Mesothelial cell of epicardium (in vitro differentiated cells): Measurements from ENCODE around the gene NPEPL1. TPM values are rescaled to one million over a fixed set of nuclear protein-coding genes. Genes with fewer than 3 reads are reported as not detected.

Experiments used
- DNase-seq, 2 experiments: peaks; one replicate each; pipeline ENCODE4 v3.0.0; 2021; ENCODE audit warnings: low spot score in 2 of 2; ENCODE audit not compliant: unreplicated experiment in 2 of 2
- H3K27ac Mint-ChIP-seq: 2 replicates; pipeline ENCODE4 v1.8.0; 2021; ENCODE audit warnings: mixed read lengths
- H3K27me3 Mint-ChIP-seq: 2 replicates; pipeline ENCODE4 v1.8.0; 2021; ENCODE audit warnings: low read depth, mixed read lengths
- H3K36me3 Mint-ChIP-seq: 2 replicates; pipeline ENCODE4 v1.8.0; 2021; ENCODE audit warnings: mixed read lengths
- H3K4me1 Mint-ChIP-seq: 2 replicates; pipeline ENCODE4 v1.8.0; 2021; ENCODE audit warnings: mixed read lengths
- H3K4me3 Mint-ChIP-seq: 2 replicates; pipeline ENCODE4 v1.8.0; 2021; ENCODE audit warnings: mild to moderate bottlenecking, moderate library complexity, mixed read lengths
- H3K9me3 Mint-ChIP-seq: 2 replicates; pipeline ENCODE4 v1.8.0; 2021; ENCODE audit warnings: mixed read lengths
- total RNA-seq: library from RNA; stranded (reverse); gene quantifications from 3 replicates; pipeline ENCODE4 v1.2.1, GENCODE V29; 2021
- TF ChIP-seq, protein P1 (sequence below): fragments of 200-600 bp; sonication (generic); IDR thresholded peaks from one replicate; pipeline ENCODE4 v1.5.0; 2021; ENCODE audit warnings: antibody characterized with exemption; ENCODE audit not compliant: unreplicated experiment

NPEPL1 gene
- total RNA-seq, 1 donor from 2014 or later: 65.8 TPM

GRCh38 chr20:58694241-58695083, 1.9 kb downstream of the NPEPL1 start:
- Mint-ChIP-seq H3K27ac (no peak overlapping the region), H3K9me3 (no peaks in the 10 kb centered on the region), H3K4me3 (no peak overlapping the region), H3K4me1 (peaks cover 20% of the 10 kb centered on the region), H3K27me3 (no peaks in the 10 kb centered on the region), H3K36me3 (peaks cover 8% of the 10 kb centered on the region)
- peak in 1 of 2 experiments; percentile 20 for DNase-seq
- TF ChIP-seq, protein P1, sequence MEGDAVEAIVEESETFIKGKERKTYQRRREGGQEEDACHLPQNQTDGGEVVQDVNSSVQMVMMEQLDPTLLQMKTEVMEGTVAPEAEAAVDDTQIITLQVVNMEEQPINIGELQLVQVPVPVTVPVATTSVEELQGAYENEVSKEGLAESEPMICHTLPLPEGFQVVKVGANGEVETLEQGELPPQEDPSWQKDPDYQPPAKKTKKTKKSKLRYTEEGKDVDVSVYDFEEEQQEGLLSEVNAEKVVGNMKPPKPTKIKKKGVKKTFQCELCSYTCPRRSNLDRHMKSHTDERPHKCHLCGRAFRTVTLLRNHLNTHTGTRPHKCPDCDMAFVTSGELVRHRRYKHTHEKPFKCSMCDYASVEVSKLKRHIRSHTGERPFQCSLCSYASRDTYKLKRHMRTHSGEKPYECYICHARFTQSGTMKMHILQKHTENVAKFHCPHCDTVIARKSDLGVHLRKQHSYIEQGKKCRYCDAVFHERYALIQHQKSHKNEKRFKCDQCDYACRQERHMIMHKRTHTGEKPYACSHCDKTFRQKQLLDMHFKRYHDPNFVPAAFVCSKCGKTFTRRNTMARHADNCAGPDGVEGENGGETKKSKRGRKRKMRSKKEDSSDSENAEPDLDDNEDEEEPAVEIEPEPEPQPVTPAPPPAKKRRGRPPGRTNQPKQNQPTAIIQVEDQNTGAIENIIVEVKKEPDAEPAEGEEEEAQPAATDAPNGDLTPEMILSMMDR: no peak

DNA sequence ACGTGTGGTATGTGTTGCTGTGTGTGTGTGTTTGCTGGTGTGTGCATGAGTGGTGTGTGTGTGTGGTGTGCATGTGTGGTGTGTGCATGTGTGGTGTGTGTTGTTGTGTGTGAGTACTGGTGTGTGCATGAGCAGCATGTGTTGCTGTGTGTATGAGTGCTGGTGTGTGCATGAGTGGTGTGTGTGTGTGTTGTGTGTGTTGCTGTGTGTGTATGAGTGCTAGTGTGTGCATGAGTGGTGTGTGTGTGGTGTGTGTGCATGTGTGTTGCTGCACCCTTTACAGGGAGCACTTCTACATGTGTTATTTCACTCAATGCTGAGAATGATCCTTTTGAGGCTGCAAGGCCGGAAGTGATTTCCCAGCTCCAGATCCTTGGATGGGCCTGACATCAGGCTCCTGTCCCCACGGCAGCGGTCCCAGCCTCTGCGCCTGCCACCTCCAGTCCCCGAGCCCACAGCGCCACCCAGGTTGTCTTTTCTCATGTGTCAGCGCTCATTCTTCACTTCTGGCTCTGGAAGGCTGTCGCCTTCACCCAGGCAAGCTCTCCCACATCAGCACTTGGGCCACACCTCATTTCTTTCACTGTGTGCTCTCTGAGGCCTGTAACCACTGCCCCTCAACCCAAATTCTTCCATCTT, 2.6 kb downstream of the NPEPL1 start:
- no peak for DNase-seq
- no peaks in the 10 kb centered on the region for H3K9me3 Mint-ChIP-seq
- H3K4me1 Mint-ChIP-seq: peaks cover 20% of the 10 kb centered on the region
- no peak overlapping the region for H3K4me3 Mint-ChIP-seq
- H3K36me3 Mint-ChIP-seq: peaks cover 12% of the 10 kb centered on the region
- TF ChIP-seq, protein P1: no peak
- no peak overlapping the region for H3K27ac Mint-ChIP-seq
- no peaks in the 10 kb centered on the region for H3K27me3 Mint-ChIP-seq

DNA sequence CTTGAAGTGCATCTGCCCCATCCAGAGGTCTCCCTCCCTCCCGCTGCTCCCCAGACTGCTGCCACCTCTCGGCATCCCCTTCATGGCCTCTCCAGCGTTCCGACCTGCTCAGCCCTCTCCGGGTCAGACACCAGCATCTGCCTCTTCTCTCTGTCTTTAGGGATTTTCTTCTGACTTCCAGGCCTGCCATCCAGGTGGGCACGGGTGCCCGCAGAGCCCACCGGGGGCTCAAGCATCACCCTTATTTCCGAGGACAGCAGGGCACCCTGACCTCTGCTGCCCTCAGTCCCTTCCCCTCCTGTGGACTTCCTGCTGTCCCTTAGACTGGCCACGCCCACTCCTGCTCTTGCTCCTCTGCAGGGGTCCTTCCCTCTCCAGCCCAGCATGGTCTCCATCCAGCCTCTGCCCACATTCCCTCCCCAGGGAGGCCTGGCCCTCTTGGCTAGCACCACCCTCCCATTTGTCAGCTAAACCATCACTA, 3.3 kb downstream of the NPEPL1 start:
- no peak overlapping the region for H3K4me3 Mint-ChIP-seq
- peaks cover 14% of the 10 kb centered on the region for H3K36me3 Mint-ChIP-seq
- no peaks in the 10 kb centered on the region for H3K9me3 Mint-ChIP-seq
- H3K27me3 Mint-ChIP-seq: no peaks in the 10 kb centered on the region
- peaks cover 20% of the 10 kb centered on the region for H3K4me1 Mint-ChIP-seq
- DNase-seq: peak in 1 of 2 experiments; percentile 37
- no peak overlapping the region for H3K27ac Mint-ChIP-seq
- TF ChIP-seq, protein P1: no peak

- Mint-ChIP-seq H3K27me3 (no peaks in the 10 kb centered on the region), H3K9me3 (no peaks in the 10 kb centered on the region), H3K27ac (no peak overlapping the region), H3K36me3 (peaks cover 14% of the 10 kb centered on the region), H3K4me3 (no peak overlapping the region), H3K4me1 (peaks cover 20% of the 10 kb centered on the region)
- TF ChIP-seq, protein P1: no peak
- DNase-seq: no peak
Observed at GRCh38 chr20:58696411-58696961, 3.9 kb downstream of the NPEPL1 start.

- TF ChIP-seq, protein P1: no peak
- Mint-ChIP-seq H3K27me3 (no peaks in the 10 kb centered on the region), H3K4me1 (peaks cover 20% of the 10 kb centered on the region), H3K9me3 (no peaks in the 10 kb centered on the region), H3K27ac (no peak overlapping the region), H3K4me3 (no peak overlapping the region), H3K36me3 (peaks cover 20% of the 10 kb centered on the region)
- DNase-seq: peak in 1 of 2 experiments; percentile 29
Observed at GRCh38 chr20:58697201-58697866, 4.7 kb downstream of the NPEPL1 start.
